ENCODE data around the gene TNFAIP8. TPM values are rescaled to one million over a fixed set of nuclear protein-coding genes. Genes with fewer than 3 reads are reported as not detected.

The TNFAIP8 gene
- total RNA-seq, 1 donor from 2014 or later: 18.8 TPM

DNA sequence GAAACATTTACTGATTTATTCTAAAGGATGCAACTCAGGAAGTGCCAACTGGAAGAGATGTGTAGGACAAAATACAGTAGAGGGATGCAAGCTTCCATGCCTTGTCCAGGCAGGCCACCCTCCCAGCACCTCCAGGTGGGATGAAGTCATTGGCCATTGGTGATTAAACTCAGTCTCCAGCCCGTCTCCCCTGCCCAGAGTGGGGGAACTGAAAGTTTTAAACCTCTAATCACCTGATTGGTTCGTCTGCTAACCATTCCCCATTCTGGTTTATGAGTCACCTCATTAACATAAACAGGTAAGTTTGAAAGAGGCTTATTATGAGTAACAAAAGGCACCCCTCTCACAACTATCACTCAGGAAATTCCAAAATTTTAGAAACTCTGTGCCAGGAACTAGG, 8.1 kb downstream of the TNFAIP8 start:
- no peak overlapping the region for H3K9ac ChIP-seq (ENCODE audit: low read depth in 1 of 3, low read length in 3 of 3)
- H3K4me1 ChIP-seq (ENCODE audit: control insufficient read depth in 3 of 3, insufficient read depth in 3 of 3, low read length in 3 of 3): peaks cover 2 to 5% (median 5%) of the 10 kb centered on the region in 3 donors
- H3K27me3 ChIP-seq (ENCODE audit: control insufficient read depth in 3 of 3, insufficient read depth in 3 of 3, low read length in 3 of 3): no peaks in the 10 kb centered on the region

GRCh38 chr5:119365847-119366539, 10.2 kb downstream of the TNFAIP8 start:
- H3K9me3 ChIP-seq (ENCODE audit: control insufficient read depth in 3 of 3, low read length in 3 of 3): no peaks in the 10 kb centered on the region
- no peak overlapping the region for H3K4me3 ChIP-seq (ENCODE audit: low read length in 3 of 3)
- no peaks in the 10 kb centered on the region for H3K27me3 ChIP-seq (ENCODE audit: control insufficient read depth in 3 of 3, insufficient read depth in 3 of 3, low read length in 3 of 3)
- H3K27ac ChIP-seq (ENCODE audit: low read depth, low read length): no peak overlapping the region
- peaks cover 2 to 5% (median 5%) of the 10 kb centered on the region in 3 donors for H3K4me1 ChIP-seq (ENCODE audit: control insufficient read depth in 3 of 3, insufficient read depth in 3 of 3, low read length in 3 of 3)
- no peaks in the 10 kb centered on the region for H3K36me3 ChIP-seq (ENCODE audit: control insufficient read depth in 3 of 3, insufficient read depth in 3 of 3, low read length in 3 of 3)
- no peak overlapping the region for H3K9ac ChIP-seq (ENCODE audit: low read depth in 1 of 3, low read length in 3 of 3)

More for the DNA sequence above, 8.1 kb downstream of the TNFAIP8 start:
- Histone ChIP-seq H3K9me3 (ENCODE audit: control insufficient read depth in 3 of 3, low read length in 3 of 3) (no peaks in the 10 kb centered on the region), H3K36me3 (ENCODE audit: control insufficient read depth in 3 of 3, insufficient read depth in 3 of 3, low read length in 3 of 3) (no peaks in the 10 kb centered on the region), H3K4me3 (ENCODE audit: low read length in 3 of 3) (no peak overlapping the region), H3K27ac (ENCODE audit: low read depth, low read length) (no peak overlapping the region)

DNA sequence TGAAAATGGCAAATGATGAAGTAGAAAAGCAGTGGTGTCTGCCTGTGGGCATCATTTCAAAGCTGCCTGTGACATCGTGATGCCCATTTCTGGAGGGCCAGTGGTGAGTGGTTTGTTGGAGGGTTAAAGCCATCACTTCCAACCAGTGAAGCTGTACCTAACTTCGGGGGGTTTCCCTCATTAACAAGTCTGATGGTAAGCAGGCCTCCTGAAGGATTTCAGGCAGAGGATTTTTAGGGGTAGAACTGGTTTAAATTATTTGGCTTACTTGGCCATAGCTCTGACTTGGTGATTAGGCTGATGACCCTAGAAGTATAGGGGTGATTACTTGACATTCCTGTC, 10.7 kb downstream of the TNFAIP8 start:
- no peak overlapping the region for H3K9ac ChIP-seq (ENCODE audit: low read depth in 1 of 3, low read length in 3 of 3)
- H3K36me3 ChIP-seq (ENCODE audit: control insufficient read depth in 3 of 3, insufficient read depth in 3 of 3, low read length in 3 of 3): no peaks in the 10 kb centered on the region
- H3K27ac ChIP-seq (ENCODE audit: low read depth, low read length): no peak overlapping the region
- H3K4me1 ChIP-seq (ENCODE audit: control insufficient read depth in 3 of 3, insufficient read depth in 3 of 3, low read length in 3 of 3): peaks cover 2 to 5% (median 5%) of the 10 kb centered on the region in 3 donors
- no peaks in the 10 kb centered on the region for H3K9me3 ChIP-seq (ENCODE audit: control insufficient read depth in 3 of 3, low read length in 3 of 3)
- no peaks in the 10 kb centered on the region for H3K27me3 ChIP-seq (ENCODE audit: control insufficient read depth in 3 of 3, insufficient read depth in 3 of 3, low read length in 3 of 3)
- H3K4me3 ChIP-seq (ENCODE audit: low read length in 3 of 3): no peak overlapping the region

DNA sequence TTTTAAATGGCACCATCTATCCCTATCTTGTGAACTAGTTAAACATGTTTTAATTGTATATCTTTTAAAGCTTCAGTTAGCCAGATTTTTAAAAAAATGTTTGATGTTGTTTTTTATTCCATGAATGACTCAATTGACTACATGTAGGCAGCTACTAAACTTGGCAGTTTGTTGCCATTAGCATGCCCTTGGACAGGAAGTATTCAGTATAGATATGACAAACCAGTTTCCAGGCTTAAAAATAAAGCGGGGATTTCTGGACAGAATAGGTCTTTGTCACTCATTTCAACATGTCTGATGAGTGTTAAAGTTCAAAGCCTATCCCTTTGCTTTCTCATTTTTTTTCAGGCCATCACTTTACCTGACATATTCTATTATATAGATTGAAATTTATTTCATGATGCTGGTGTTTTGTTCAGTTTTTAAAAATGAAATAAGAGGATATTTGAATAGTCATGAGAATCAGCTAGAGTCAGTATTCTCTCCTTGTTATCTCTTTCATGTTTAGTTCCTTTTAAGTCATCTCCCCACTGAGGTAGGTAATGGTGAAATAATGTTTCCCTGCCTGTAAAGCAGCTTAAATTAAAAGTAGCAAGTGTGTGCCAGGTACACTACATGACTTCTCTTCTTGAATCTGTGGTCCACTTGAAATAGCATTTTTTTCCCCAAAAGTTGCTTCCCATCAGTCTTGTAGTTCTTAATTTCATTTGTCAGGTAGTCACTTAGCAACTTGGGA, 11.9 kb downstream of the TNFAIP8 start:
- Histone ChIP-seq H3K4me1 (ENCODE audit: control insufficient read depth in 3 of 3, insufficient read depth in 3 of 3, low read length in 3 of 3) (peaks cover 2 to 5% (median 5%) of the 10 kb centered on the region in 3 donors), H3K27ac (ENCODE audit: low read depth, low read length) (no peak overlapping the region)

DNA sequence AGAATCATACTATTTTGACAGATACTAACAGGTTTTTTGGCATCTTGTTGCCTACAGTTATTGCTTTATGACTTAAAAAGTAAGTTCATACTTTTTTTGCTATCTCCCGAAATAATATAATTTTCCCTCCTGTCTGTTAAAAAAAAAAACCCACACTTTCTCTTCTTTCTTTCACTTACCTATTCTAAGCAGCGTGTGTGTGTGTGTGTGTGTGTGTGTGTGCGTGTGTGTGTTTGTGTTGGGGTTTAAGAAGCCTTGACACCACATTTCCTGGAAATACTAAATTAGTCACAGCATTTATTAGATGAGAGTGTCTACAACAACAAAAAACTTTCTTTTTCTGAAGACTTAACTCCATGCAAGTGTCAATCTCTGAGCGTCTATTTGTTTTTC, 12.4 kb downstream of the TNFAIP8 start:
- H3K27me3 ChIP-seq (ENCODE audit: control insufficient read depth in 3 of 3, insufficient read depth in 3 of 3, low read length in 3 of 3): no peaks in the 10 kb centered on the region
- H3K4me1 ChIP-seq (ENCODE audit: control insufficient read depth in 3 of 3, insufficient read depth in 3 of 3, low read length in 3 of 3): peaks cover 2 to 5% (median 5%) of the 10 kb centered on the region in 3 donors
- H3K9me3 ChIP-seq (ENCODE audit: control insufficient read depth in 3 of 3, low read length in 3 of 3): no peaks in the 10 kb centered on the region
- no peaks in the 10 kb centered on the region for H3K36me3 ChIP-seq (ENCODE audit: control insufficient read depth in 3 of 3, insufficient read depth in 3 of 3, low read length in 3 of 3)
- no peak overlapping the region for H3K9ac ChIP-seq (ENCODE audit: low read depth in 1 of 3, low read length in 3 of 3)
- no peak overlapping the region for H3K27ac ChIP-seq (ENCODE audit: low read depth, low read length)
- H3K4me3 ChIP-seq (ENCODE audit: low read length in 3 of 3): no peak overlapping the region

More for the DNA sequence above, 11.9 kb downstream of the TNFAIP8 start:
- H3K4me3 ChIP-seq (ENCODE audit: low read length in 3 of 3): no peak overlapping the region
- no peaks in the 10 kb centered on the region for H3K36me3 ChIP-seq (ENCODE audit: control insufficient read depth in 3 of 3, insufficient read depth in 3 of 3, low read length in 3 of 3)
- H3K9me3 ChIP-seq (ENCODE audit: control insufficient read depth in 3 of 3, low read length in 3 of 3): no peaks in the 10 kb centered on the region
- H3K27me3 ChIP-seq (ENCODE audit: control insufficient read depth in 3 of 3, insufficient read depth in 3 of 3, low read length in 3 of 3): no peaks in the 10 kb centered on the region
- H3K9ac ChIP-seq (ENCODE audit: low read depth in 1 of 3, low read length in 3 of 3): no peak overlapping the region

DNA sequence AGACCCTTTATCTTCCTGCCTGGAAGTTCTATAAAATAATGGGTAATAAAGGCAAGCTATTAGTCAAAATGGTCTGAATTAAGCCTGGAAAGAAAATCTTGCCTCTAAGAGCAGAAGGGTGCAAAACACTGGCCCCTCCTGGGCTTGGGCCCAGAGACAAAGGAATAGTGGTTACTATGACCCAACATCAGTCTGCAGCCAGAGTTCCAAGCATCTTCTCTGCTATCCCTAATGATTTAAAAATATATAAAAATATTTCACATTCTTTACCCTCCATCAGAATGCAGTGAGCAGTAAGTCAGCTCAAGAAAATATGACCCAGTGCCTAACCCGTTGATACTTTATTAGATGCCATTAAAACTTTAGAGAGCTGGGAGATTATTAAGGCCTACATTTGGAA, 14.7 kb downstream of the TNFAIP8 start:
- H3K4me1 ChIP-seq (ENCODE audit: control insufficient read depth in 3 of 3, insufficient read depth in 3 of 3, low read length in 3 of 3): peaks cover 2 to 5% (median 5%) of the 10 kb centered on the region in 3 donors
- no peak overlapping the region for H3K9ac ChIP-seq (ENCODE audit: low read depth in 1 of 3, low read length in 3 of 3)
- no peaks in the 10 kb centered on the region for H3K36me3 ChIP-seq (ENCODE audit: control insufficient read depth in 3 of 3, insufficient read depth in 3 of 3, low read length in 3 of 3)
- no peak overlapping the region for H3K27ac ChIP-seq (ENCODE audit: low read depth, low read length)
- no peaks in the 10 kb centered on the region for H3K9me3 ChIP-seq (ENCODE audit: control insufficient read depth in 3 of 3, low read length in 3 of 3)
- H3K4me3 ChIP-seq (ENCODE audit: low read length in 3 of 3): no peak overlapping the region
- H3K27me3 ChIP-seq (ENCODE audit: control insufficient read depth in 3 of 3, insufficient read depth in 3 of 3, low read length in 3 of 3): no peaks in the 10 kb centered on the region

DNA sequence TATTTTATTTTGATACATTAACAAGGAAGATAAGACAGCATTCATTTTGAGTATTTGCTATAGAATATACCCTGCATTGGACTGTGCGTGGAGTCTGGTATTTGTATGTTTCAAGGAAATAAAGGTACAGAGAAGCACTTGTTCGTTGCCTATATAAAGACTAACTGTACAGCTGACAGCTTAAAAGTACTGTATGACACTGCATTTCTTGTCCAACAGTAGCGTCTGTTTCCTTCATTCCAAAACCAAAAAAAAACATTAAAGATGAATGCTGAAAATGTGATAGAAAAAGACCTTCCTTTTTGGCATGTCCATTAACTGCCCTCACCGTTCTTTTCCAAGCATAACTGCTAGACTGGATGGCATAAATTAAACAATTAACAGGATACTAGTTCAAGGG, 15.3 kb downstream of the TNFAIP8 start:
- peaks cover 1 to 4% (median 3%) of the 10 kb centered on the region in 3 donors for H3K4me1 ChIP-seq (ENCODE audit: control insufficient read depth in 3 of 3, insufficient read depth in 3 of 3, low read length in 3 of 3)

DNA sequence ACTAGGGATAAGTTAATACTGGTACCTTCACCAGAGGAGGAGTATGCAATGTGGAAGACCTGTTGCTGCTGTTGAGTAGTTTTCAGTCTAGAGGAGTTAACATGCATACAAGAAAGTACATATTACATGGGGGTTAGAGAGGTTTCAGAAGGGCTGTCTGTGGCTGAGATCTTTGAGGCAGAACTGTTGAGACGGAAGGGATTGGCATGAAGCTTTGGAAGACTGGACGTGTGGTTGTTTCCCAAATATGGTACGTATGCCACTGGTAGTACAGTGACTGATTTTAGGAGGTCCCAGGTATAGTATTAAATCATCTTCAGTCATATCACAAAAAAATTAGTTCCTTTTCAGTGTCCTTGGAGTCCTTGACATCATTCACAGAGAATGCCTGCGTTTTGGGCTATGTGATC, 17.6 kb downstream of the TNFAIP8 start:
- H3K4me3 ChIP-seq (ENCODE audit: low read length in 3 of 3): no peak overlapping the region
- no peak overlapping the region for H3K9ac ChIP-seq (ENCODE audit: low read depth in 1 of 3, low read length in 3 of 3)
- H3K9me3 ChIP-seq (ENCODE audit: control insufficient read depth in 3 of 3, low read length in 3 of 3): no peaks in the 10 kb centered on the region
- no peak overlapping the region for H3K27ac ChIP-seq (ENCODE audit: low read depth, low read length)
- no peaks in the 10 kb centered on the region for H3K36me3 ChIP-seq (ENCODE audit: control insufficient read depth in 3 of 3, insufficient read depth in 3 of 3, low read length in 3 of 3)
- H3K4me1 ChIP-seq (ENCODE audit: control insufficient read depth in 3 of 3, insufficient read depth in 3 of 3, low read length in 3 of 3): no peaks in the 10 kb centered on the region
- H3K27me3 ChIP-seq (ENCODE audit: control insufficient read depth in 3 of 3, insufficient read depth in 3 of 3, low read length in 3 of 3): no peaks in the 10 kb centered on the region

More for the DNA sequence above, 15.3 kb downstream of the TNFAIP8 start:
- Histone ChIP-seq H3K4me3 (ENCODE audit: low read length in 3 of 3) (no peak overlapping the region), H3K27ac (ENCODE audit: low read depth, low read length) (no peak overlapping the region), H3K9ac (ENCODE audit: low read depth in 1 of 3, low read length in 3 of 3) (no peak overlapping the region), H3K27me3 (ENCODE audit: control insufficient read depth in 3 of 3, insufficient read depth in 3 of 3, low read length in 3 of 3) (no peaks in the 10 kb centered on the region), H3K36me3 (ENCODE audit: control insufficient read depth in 3 of 3, insufficient read depth in 3 of 3, low read length in 3 of 3) (no peaks in the 10 kb centered on the region), H3K9me3 (ENCODE audit: control insufficient read depth in 3 of 3, low read length in 3 of 3) (no peaks in the 10 kb centered on the region)

- Histone ChIP-seq H3K9ac (ENCODE audit: low read depth in 1 of 3, low read length in 3 of 3) (no peak overlapping the region), H3K36me3 (ENCODE audit: control insufficient read depth in 3 of 3, insufficient read depth in 3 of 3, low read length in 3 of 3) (no peaks in the 10 kb centered on the region), H3K27me3 (ENCODE audit: control insufficient read depth in 3 of 3, insufficient read depth in 3 of 3, low read length in 3 of 3) (no peaks in the 10 kb centered on the region), H3K4me1 (ENCODE audit: control insufficient read depth in 3 of 3, insufficient read depth in 3 of 3, low read length in 3 of 3) (no peaks in the 10 kb centered on the region), H3K9me3 (ENCODE audit: control insufficient read depth in 3 of 3, low read length in 3 of 3) (no peaks in the 10 kb centered on the region), H3K4me3 (ENCODE audit: low read length in 3 of 3) (no peak overlapping the region), H3K27ac (ENCODE audit: low read depth, low read length) (no peak overlapping the region)
Observed at GRCh38 chr5:119374901-119375300, 19.1 kb downstream of the TNFAIP8 start.

GRCh38 chr5:119377066-119377465, 21.2 kb downstream of the TNFAIP8 start:
- H3K27ac ChIP-seq (ENCODE audit: low read depth, low read length): no peak overlapping the region
- H3K4me3 ChIP-seq (ENCODE audit: low read length in 3 of 3): no peak overlapping the region
- no peaks in the 10 kb centered on the region for H3K9me3 ChIP-seq (ENCODE audit: control insufficient read depth in 3 of 3, low read length in 3 of 3)
- no peaks in the 10 kb centered on the region for H3K4me1 ChIP-seq (ENCODE audit: control insufficient read depth in 3 of 3, insufficient read depth in 3 of 3, low read length in 3 of 3)
- H3K27me3 ChIP-seq (ENCODE audit: control insufficient read depth in 3 of 3, insufficient read depth in 3 of 3, low read length in 3 of 3): no peaks in the 10 kb centered on the region
- H3K36me3 ChIP-seq (ENCODE audit: control insufficient read depth in 3 of 3, insufficient read depth in 3 of 3, low read length in 3 of 3): no peaks in the 10 kb centered on the region
- no peak overlapping the region for H3K9ac ChIP-seq (ENCODE audit: low read depth in 1 of 3, low read length in 3 of 3)

Measured in skeletal muscle tissue (tissue), 4 donors.